GM12878 (cell line): ENCODE data around the gene CFDP1. TPM values are rescaled to one million over a fixed set of nuclear protein-coding genes. Genes with fewer than 3 reads are reported as not detected.

Source experiments
- BACH1 ChIP-seq: fragments of 450-650 bp; IDR thresholded peaks from 2 replicates; pipeline ENCODE4 v1.6.1; 2017; ENCODE audit warnings: mild to moderate bottlenecking, borderline replicate concordance
- BCL11A ChIP-seq: IDR thresholded peaks from 2 replicates; pipeline ENCODE4 v1.6.1; 2011; ENCODE audit warnings: low read depth, low read length
- BMI1 ChIP-seq: fragments of 450-650 bp; IDR thresholded peaks from 2 replicates; pipeline ENCODE4 v1.6.1; 2016; ENCODE audit warnings: mild to moderate bottlenecking, moderate library complexity, borderline replicate concordance
- CBX3 ChIP-seq: fragments of 200-600 bp; sonication (generic); IDR thresholded peaks from 2 replicates; pipeline ENCODE4 v1.6.1; 2016; ENCODE audit warnings: low read depth, borderline replicate concordance
- EP300 ChIP-seq, 2 experiments: fragments of 150-350 bp in 1 of 2; IDR thresholded peaks; 2 replicates each; pipeline ENCODE4 v1.6.1; 2011 to 2012; ENCODE audit warnings: low read depth in 2 of 2, low read length in 2 of 2, borderline replicate concordance in 1 of 2, improper control_type of control experiment in 1 of 2, inconsistent platforms in 1 of 2; ENCODE audit not compliant: control insufficient read depth in 1 of 2
- FOXM1 ChIP-seq: IDR thresholded peaks from 2 replicates; pipeline ENCODE4 v1.6.1; 2012; ENCODE audit warnings: low read depth, mild to moderate bottlenecking, inconsistent platforms, low read length, moderate library complexity
- GABPA ChIP-seq: IDR thresholded peaks from 2 replicates; pipeline ENCODE4 v1.6.1; 2014; ENCODE audit warnings: antibody characterized with exemption, low read depth, mild to moderate bottlenecking, inconsistent platforms
- HDAC2 ChIP-seq: fragments of 200-600 bp; sonication (generic); IDR thresholded peaks from 2 replicates; pipeline ENCODE4 v1.6.1; 2017
- HDAC6 ChIP-seq: fragments of 200-600 bp; sonication (generic); IDR thresholded peaks from one replicate; pipeline ENCODE4 v1.8.0; 2017; ENCODE audit warnings: antibody characterized with exemption; ENCODE audit not compliant: unreplicated experiment
- NRF1 ChIP-seq: conservative IDR thresholded peaks from 2 replicates; pipeline ENCODE4 v1.6.1; 2011; ENCODE audit warnings: mild to moderate bottlenecking, low read depth, low read length, improper control_type of control experiment
- PAX5 ChIP-seq: IDR thresholded peaks from 2 replicates; pipeline ENCODE4 v1.6.1; 2011; ENCODE audit warnings: low read depth, low read length, borderline replicate concordance
- PBX3 ChIP-seq: IDR thresholded peaks from 2 replicates; pipeline ENCODE4 v1.6.1; 2011; ENCODE audit warnings: mild to moderate bottlenecking, low read depth, low read length, moderate library complexity; ENCODE audit not compliant: insufficient replicate concordance
- RELA ChIP-seq: fragments of 450-650 bp; IDR thresholded peaks from 2 replicates; pipeline ENCODE4 v1.8.0; 2014; ENCODE audit warnings: borderline replicate concordance; ENCODE audit not compliant: partially characterized antibody
- RFX5 ChIP-seq: IDR thresholded peaks from 2 replicates; pipeline ENCODE4 v1.6.1; 2011; ENCODE audit warnings: low read depth, low read length, improper control_type of control experiment
- SUZ12 ChIP-seq: fragments of 200-600 bp; sonication (generic); IDR thresholded peaks from one replicate; pipeline ENCODE4 v1.6.1; 2018; ENCODE audit warnings: antibody characterized with exemption, mild to moderate bottlenecking; ENCODE audit not compliant: unreplicated experiment
- TBL1XR1 ChIP-seq: IDR thresholded peaks from 2 replicates; pipeline ENCODE4 v1.6.1; 2012; ENCODE audit warnings: low read depth, low read length, improper control_type of control experiment
- USF1 ChIP-seq: IDR thresholded peaks from 2 replicates; pipeline ENCODE4 v1.6.1; 2011; ENCODE audit warnings: borderline replicate concordance, low read depth, mild to moderate bottlenecking, moderate library complexity, mixed read lengths, low read length; ENCODE audit not compliant: insufficient read depth; ENCODE audit errors: extremely low read length
- USF2 ChIP-seq: IDR thresholded peaks from 2 replicates; pipeline ENCODE4 v1.6.1; 2011; ENCODE audit warnings: low read depth, low read length, improper control_type of control experiment, borderline replicate concordance
- ZNF592 ChIP-seq: fragments of 450-650 bp; IDR thresholded peaks from 2 replicates; pipeline ENCODE4 v1.6.1; 2017; ENCODE audit warnings: mild to moderate bottlenecking, moderate library complexity
- ZSCAN29 ChIP-seq: fragments of 450-650 bp; IDR thresholded peaks from 2 replicates; pipeline ENCODE4 v1.6.1; 2017; ENCODE audit warnings: mild to moderate bottlenecking, moderate library complexity
- polyA plus RNA-seq, 11 experiments: library from polyadenylated mRNA; depleted of rRNA in 4 of 11; unstranded in 6 of 11; stranded (reverse) in 5 of 11; fragments of >200 nt; fragmentation: Nextera tagmentation in 4 of 11; fragmentation: Illumina TruSeq in 1 of 11; extraction: Ambion mirVana in 4 of 11; extraction: Trizol in 1 of 11; gene quantifications; 1 replicate in 1 of 11; 2 replicates in 10 of 11; pipeline versions ENCODE4 v1.2.1 to v1.2.3, GENCODE V29; 2011 to 2016; ENCODE audit warnings: inconsistent platforms in 2 of 11, missing spikeins in 2 of 11, low read depth in 1 of 11
- total RNA-seq, 4 experiments: library from RNA; depleted of rRNA in 3 of 4; stranded (reverse); fragments of >200 nt in 3 of 4; fragmentation: Illumina TruSeq in 1 of 4; extraction: Trizol in 1 of 4; gene quantifications; 2 replicates each; pipeline versions ENCODE4 v1.2.1 to v1.2.3, GENCODE V29; 2013 to 2021
- TF ChIP-seq, protein P1 (sequence below): fragments of 450-650 bp; IDR thresholded peaks from 2 replicates; pipeline ENCODE4 v1.6.1; 2017; ENCODE audit warnings: antibody characterized with exemption, mild to moderate bottlenecking, moderate library complexity

Gene CFDP1
- total and polyA plus RNA-seq, 10 of the 15 experiments (the other 5 are each of a cell fraction or from before 2014, with no cell fraction given) = 22.3 to 64.8 (median 36.7) TPM

- TF ChIP-seq USF1 = no peak
- no peak for TF ChIP-seq BCL11A
- TF ChIP-seq PBX3 = no peak
- no peak for TF ChIP-seq RELA
- TF ChIP-seq USF2 = no peak
- TF ChIP-seq HDAC6 = no peak
- TF ChIP-seq ZSCAN29 = no peak
- TF ChIP-seq BACH1 = no peak
- no peak for TF ChIP-seq HDAC2
- TF ChIP-seq FOXM1 = peak; percentile 80; the same call in 1 of the 2 replicates
- TF ChIP-seq, protein P1, sequence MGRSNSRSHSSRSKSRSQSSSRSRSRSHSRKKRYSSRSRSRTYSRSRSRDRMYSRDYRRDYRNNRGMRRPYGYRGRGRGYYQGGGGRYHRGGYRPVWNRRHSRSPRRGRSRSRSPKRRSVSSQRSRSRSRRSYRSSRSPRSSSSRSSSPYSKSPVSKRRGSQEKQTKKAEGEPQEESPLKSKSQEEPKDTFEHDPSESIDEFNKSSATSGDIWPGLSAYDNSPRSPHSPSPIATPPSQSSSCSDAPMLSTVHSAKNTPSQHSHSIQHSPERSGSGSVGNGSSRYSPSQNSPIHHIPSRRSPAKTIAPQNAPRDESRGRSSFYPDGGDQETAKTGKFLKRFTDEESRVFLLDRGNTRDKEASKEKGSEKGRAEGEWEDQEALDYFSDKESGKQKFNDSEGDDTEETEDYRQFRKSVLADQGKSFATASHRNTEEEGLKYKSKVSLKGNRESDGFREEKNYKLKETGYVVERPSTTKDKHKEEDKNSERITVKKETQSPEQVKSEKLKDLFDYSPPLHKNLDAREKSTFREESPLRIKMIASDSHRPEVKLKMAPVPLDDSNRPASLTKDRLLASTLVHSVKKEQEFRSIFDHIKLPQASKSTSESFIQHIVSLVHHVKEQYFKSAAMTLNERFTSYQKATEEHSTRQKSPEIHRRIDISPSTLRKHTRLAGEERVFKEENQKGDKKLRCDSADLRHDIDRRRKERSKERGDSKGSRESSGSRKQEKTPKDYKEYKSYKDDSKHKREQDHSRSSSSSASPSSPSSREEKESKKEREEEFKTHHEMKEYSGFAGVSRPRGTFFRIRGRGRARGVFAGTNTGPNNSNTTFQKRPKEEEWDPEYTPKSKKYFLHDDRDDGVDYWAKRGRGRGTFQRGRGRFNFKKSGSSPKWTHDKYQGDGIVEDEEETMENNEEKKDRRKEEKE = no peak
- no peak for TF ChIP-seq CBX3
- no peak for TF ChIP-seq NRF1
- TF ChIP-seq TBL1XR1 = no peak
- no peak for TF ChIP-seq GABPA
- TF ChIP-seq SUZ12 = no peak
- TF ChIP-seq PAX5 = no peak
- no peak for TF ChIP-seq ZNF592
- no peak for TF ChIP-seq EP300 (IDR thresholded peaks at IDR 0.05; ENCODE audit: borderline replicate concordance in 1 of 2, control insufficient read depth in 1 of 2, low read depth in 2 of 2, low read length in 2 of 2)
- no peak for TF ChIP-seq RFX5
- TF ChIP-seq BMI1 = no peak
These were observed 116.2 kb downstream of the CFDP1 start (continued) for GRCh38 chr16:75317101-75317522.
